GM12873 (cell line): Measurements from ENCODE around the gene CFAP43.

ENCODE experiments used
- CTCF ChIP-seq: IDR thresholded peaks from 2 replicates; pipeline ENCODE4 v1.5.1; 2012; ENCODE audit warnings: low read depth, mild to moderate bottlenecking, moderate library complexity, low read length, control low read depth; ENCODE audit not compliant: insufficient read depth; ENCODE audit errors: missing control alignments

The CFAP43 gene

DNA sequence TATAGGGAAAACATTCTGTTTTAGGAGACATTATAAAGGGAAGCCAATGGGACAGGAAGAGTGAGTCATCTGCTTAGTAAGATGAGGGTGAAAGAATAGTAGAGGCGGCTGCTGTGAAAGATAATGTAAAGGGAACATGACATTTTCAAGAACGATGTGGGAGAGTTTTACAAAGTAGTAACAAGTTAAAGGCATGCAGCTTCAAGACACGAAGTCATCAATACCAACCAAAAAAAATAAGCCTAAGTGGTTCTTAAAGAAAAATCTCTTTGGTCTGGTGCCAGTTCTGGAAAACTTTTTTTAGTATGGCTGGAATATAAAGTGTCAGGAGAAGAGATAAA lies 28.6 kb upstream of the CFAP43 start:
- TF ChIP-seq CTCF = no peak

- no peak for TF ChIP-seq CTCF
These were observed 28.0 kb upstream of the CFAP43 start for GRCh38 chr10:104259999-104260774.

DNA sequence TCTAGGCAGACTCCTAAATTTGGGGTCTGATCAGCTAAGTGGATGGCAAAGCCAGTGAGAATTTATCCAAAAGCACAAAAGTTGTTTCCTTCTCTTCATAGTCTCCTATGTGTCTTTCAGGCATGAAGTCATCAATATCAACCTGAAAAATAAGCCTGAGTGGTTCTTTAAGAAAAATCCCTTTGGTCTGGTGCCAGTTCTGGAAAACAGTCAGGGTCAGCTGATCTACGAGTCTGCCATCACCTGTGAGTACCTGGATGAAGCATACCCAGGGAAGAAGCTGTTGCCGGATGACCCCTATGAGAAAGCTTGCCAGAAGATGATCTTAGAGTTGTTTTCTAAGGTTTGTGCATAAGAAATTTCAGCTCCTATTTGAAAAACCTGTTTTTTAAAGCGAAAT lies 27.3 kb upstream of the CFAP43 start:
- no peak for TF ChIP-seq CTCF

GRCh38 chr10:104258209-104258608 lies 26.0 kb upstream of the CFAP43 start:
- no peak for TF ChIP-seq CTCF

DNA sequence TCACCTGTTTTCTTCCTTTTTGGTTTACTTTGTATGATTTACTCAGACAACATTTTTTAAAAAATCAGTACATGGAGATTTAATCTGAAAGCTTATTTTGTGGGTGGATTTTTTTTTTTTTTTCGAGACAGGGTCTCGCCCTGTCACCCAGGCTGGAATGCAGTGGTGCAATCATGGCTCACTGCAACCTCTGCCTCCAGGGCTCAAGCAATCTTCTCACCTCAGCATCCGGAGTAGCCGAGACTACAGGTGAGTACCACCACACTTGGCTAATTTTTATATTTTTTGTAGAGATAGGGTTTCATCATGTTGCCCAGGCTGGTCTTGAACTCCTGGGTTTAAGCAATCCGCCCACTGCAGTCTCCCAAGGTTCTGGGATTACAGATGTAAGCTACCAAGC lies 25.1 kb upstream of the CFAP43 start:
- no peak for TF ChIP-seq CTCF

DNA sequence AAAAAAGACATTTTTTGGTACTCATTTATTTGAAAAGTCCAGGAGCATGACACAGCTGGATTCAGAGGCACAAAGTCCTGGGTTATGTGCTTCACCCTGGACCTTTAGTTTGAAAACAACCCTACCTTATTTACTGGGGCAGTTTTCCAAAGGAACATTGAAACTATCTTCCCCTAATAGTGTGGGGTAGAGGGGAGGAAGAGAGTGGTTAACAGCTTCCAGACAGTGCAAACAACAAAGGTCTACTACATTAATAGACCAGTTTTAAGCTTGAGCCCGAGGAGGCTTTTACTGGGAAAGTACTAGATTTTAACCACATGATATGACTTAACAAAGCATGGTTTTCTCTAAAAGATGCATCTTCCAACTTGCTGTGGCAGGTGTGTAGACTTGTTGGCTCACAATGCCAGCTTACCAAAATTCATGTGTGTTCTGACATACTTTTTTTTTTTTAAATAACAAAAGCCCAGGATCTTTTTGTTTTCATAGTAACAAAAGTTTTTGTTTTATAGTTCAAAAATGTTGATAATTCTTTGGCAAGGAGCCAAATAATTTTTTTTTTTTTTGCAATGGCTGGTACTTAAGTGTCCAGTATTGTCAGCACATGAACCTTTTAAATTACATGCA lies 24.3 kb upstream of the CFAP43 start:
- TF ChIP-seq CTCF = no peak

- no peak for TF ChIP-seq CTCF
These were observed 23.3 kb upstream of the CFAP43 start for GRCh38 chr10:104255311-104255981.
